Thoracic aorta (tissue), 2 donors: ENCODE measurements around the gene MICAL2. TPM values are rescaled to one million over a fixed set of nuclear protein-coding genes. Genes with fewer than 3 reads are reported as not detected.

Experiments used
- ATAC-seq: fragments of 150-250 bp; one replicate; pipeline ENCODE4 v1.8.0; 2017; ENCODE audit warnings: low read depth; ENCODE audit not compliant: insufficient number of reproducible peaks, low FRiP score
- DNase-seq: peaks from one replicate; pipeline ENCODE4 v3.0.0-alpha.2; 2020; ENCODE audit warnings: low spot score
- H3K27ac ChIP-seq, 2 donors: fragments of 200-600 bp; sonication (generic); 1 replicate in 1 of 2; 2 replicates in 1 of 2; pipeline ENCODE4 v1.5.1; 2016; ENCODE audit warnings: mild to moderate bottlenecking in 2 of 2, moderate library complexity in 2 of 2
- H3K27me3 ChIP-seq: fragments of 200-600 bp; sonication (generic); replicated peaks from 2 replicates; pipeline ENCODE4 v1.6.0; 2016; ENCODE audit warnings: mild to moderate bottlenecking; ENCODE audit not compliant: insufficient read depth
- H3K36me3 ChIP-seq: fragments of 200-600 bp; sonication (generic); one replicate; pipeline ENCODE4 v1.5.1; 2016
- H3K4me1 ChIP-seq, 2 donors: fragments of 200-600 bp; sonication (generic); 1 replicate in 1 of 2; 2 replicates in 1 of 2; pipeline versions ENCODE4 v1.5.1 to v1.6.0; 2016; ENCODE audit warnings: low read depth in 2 of 2, mild to moderate bottlenecking in 1 of 2; ENCODE audit not compliant: control insufficient read depth in 1 of 2
- H3K4me3 ChIP-seq: fragments of 200-600 bp; sonication (generic); 2 replicates; pipeline ENCODE4 v1.5.1; 2016; ENCODE audit warnings: mild to moderate bottlenecking
- H3K9me3 ChIP-seq: fragments of 200-600 bp; sonication (generic); 2 replicates; pipeline ENCODE4 v1.5.1; 2016
- CTCF ChIP-seq: fragments of 200-600 bp; sonication (generic); IDR thresholded peaks from one replicate; pipeline ENCODE4 v1.5.1; 2019; ENCODE audit warnings: antibody characterized with exemption
- total RNA-seq, 2 donors: library from RNA; depleted of rRNA; stranded (reverse); fragments of >200 nt; gene quantifications; one replicate each; pipeline versions ENCODE4 v1.1.0 to v1.2.3, GENCODE V29; 2016

Gene MICAL2
- total RNA-seq, 2 donors from 2014 or later, result 791 to 989 TPM

GRCh38 chr11:12120031-12121008 is 9.9 kb downstream of the MICAL2 start:
- peaks cover 3% of the 10 kb centered on the region for H3K36me3 ChIP-seq
- DNase-seq, result no peak
- peak overlapping the region; percentile 80 to 97 for H3K27ac ChIP-seq
- H3K4me1 ChIP-seq, result peaks cover 86 to 96% of the 10 kb centered on the region in 2 donors
- H3K9me3 ChIP-seq, result no peaks in the 10 kb centered on the region
- TF ChIP-seq CTCF, result no peak
- peak overlapping the region; percentile 18 for H3K4me3 ChIP-seq
- ATAC-seq, result no peak
- no peaks in the 10 kb centered on the region for H3K27me3 ChIP-seq

GRCh38 chr11:12121011-12121410 is 10.6 kb downstream of the MICAL2 start:
- ATAC-seq (no peak), DNase-seq (no peak)
- no peaks in the 10 kb centered on the region for H3K27me3 ChIP-seq
- no peak for TF ChIP-seq CTCF
- H3K4me1 ChIP-seq, result peaks cover 91 to 98% of the 10 kb centered on the region in 2 donors
- peak overlapping the region; percentile 80 to 97 for H3K27ac ChIP-seq
- H3K4me3 ChIP-seq, result no peak overlapping the region
- H3K36me3 ChIP-seq, result peaks cover 6% of the 10 kb centered on the region
- H3K9me3 ChIP-seq, result no peaks in the 10 kb centered on the region

GRCh38 chr11:12121517-12121916 is 11.1 kb downstream of the MICAL2 start:
- Histone ChIP-seq H3K27ac (peak overlapping the region; percentile 80 to 97), H3K36me3 (peaks cover 6% of the 10 kb centered on the region), H3K4me1 (peaks cover 92 to 98% of the 10 kb centered on the region in 2 donors), H3K4me3 (no peak overlapping the region), H3K27me3 (no peaks in the 10 kb centered on the region), H3K9me3 (no peaks in the 10 kb centered on the region)
- ATAC-seq, result no peak
- no peak for TF ChIP-seq CTCF
- DNase-seq, result no peak

GRCh38 chr11:12122083-12122482 is 11.7 kb downstream of the MICAL2 start:
- H3K4me3 ChIP-seq, result no peak overlapping the region
- peaks cover 6% of the 10 kb centered on the region for H3K36me3 ChIP-seq
- H3K4me1 ChIP-seq, result peaks cover 92 to 98% of the 10 kb centered on the region in 2 donors
- DNase-seq (no peak), ATAC-seq (no peak)
- TF ChIP-seq CTCF, result peak; percentile 56
- no peaks in the 10 kb centered on the region for H3K9me3 ChIP-seq
- H3K27me3 ChIP-seq, result no peaks in the 10 kb centered on the region
- peak overlapping the region; percentile 80 to 97 for H3K27ac ChIP-seq

- DNase-seq (no peak), ATAC-seq (no peak)
- peaks cover 6% of the 10 kb centered on the region for H3K36me3 ChIP-seq
- no peak overlapping the region for H3K4me3 ChIP-seq
- H3K9me3 ChIP-seq, result no peaks in the 10 kb centered on the region
- H3K27ac ChIP-seq, result peak overlapping the region; percentile 51 to 80
- H3K4me1 ChIP-seq, result peaks cover 87 to 98% of the 10 kb centered on the region in 2 donors
- no peaks in the 10 kb centered on the region for H3K27me3 ChIP-seq
- TF ChIP-seq CTCF, result no peak
Measured at GRCh38 chr11:12123273-12123672, 12.9 kb downstream of the MICAL2 start.
